Cardiac muscle cell (in vitro differentiated cells and primary cell): Measurements from ENCODE around the gene AK2. TPM values are rescaled to one million over a fixed set of nuclear protein-coding genes. Genes with fewer than 3 reads are reported as not detected.

ENCODE experiments used
- DNase-seq, 2 donors: peaks; one replicate each; pipeline versions ENCODE4 v3.0.0 to v3.0.0-alpha.2; 2010 to 2017; ENCODE audit warnings: low read depth in 1 of 2, low spot score in 1 of 2
- H3K27ac ChIP-seq: fragments of 200-600 bp; sonication (generic); 2 replicates; pipeline ENCODE4 v1.5.1; 2016
- H3K27me3 ChIP-seq: fragments of 200-600 bp; sonication (generic); 2 replicates; pipeline ENCODE4 v1.6.0; 2016; ENCODE audit warnings: control low read depth
- H3K36me3 ChIP-seq: fragments of 200-600 bp; sonication (generic); 2 replicates; pipeline ENCODE4 v1.5.1; 2016; ENCODE audit warnings: control low read depth
- H3K4me1 ChIP-seq: fragments of 200-600 bp; sonication (generic); 2 replicates; pipeline ENCODE4 v1.8.1; 2017; ENCODE audit warnings: low read depth, mild to moderate bottlenecking, mixed run types
- H3K4me3 ChIP-seq: fragments of 200-600 bp; sonication (generic); 2 replicates; pipeline ENCODE4 v1.5.1; 2016; ENCODE audit warnings: mild to moderate bottlenecking
- H3K9me3 ChIP-seq: fragments of 200-600 bp; sonication (generic); 2 replicates; pipeline ENCODE4 v1.5.1; 2017; ENCODE audit warnings: low read depth, mild to moderate bottlenecking, control low read depth
- polyA plus RNA-seq: library from polyadenylated mRNA; unstranded; fragments of >200 nt; fragmentation: Nextera tagmentation; extraction: Ambion mirVana; gene quantifications from 2 replicates; pipeline ENCODE4 v1.2.1, GENCODE V29; 2016
- total RNA-seq: library from RNA; depleted of rRNA; stranded (reverse); fragments of >200 nt; gene quantifications from 2 replicates; pipeline ENCODE4 v1.2.3, GENCODE V29; 2016
- TF ChIP-seq, protein P1 (sequence below): IDR thresholded peaks from 2 replicates; pipeline ENCODE4 v1.5.1; 2012; ENCODE audit warnings: low read depth, mild to moderate bottlenecking, low read length

AK2 gene
- total and polyA plus RNA-seq, 2 experiments from 2014 or later: 201 to 281 TPM

DNA sequence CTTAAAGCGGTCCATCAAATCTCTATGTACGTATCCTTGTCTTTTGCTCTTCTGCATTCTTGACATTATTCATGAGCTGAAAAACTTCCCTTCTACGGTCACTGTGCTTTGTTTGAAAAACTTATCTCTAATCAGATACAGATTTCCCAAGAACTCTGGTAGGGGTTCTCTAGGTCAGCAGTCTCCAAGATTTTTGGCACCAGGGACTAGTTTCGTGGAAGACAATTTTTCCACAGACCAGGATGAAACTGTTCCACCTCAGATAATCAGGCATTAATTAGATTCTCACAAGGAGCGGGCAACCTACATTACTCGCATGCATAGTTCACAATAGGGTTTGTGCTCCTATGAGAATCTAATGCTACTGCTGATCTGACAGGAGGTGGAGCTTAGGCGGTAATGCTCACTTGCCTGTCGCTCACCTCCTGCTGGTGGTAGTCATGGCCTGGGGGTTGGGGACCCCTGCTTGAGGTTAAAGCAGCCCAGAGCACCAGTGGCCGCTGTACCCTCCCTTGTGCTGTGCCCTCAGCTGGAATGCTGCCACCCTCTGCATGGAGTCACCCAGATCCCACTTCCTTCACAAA lies 30.8 kb downstream of the AK2 start:
- Histone ChIP-seq H3K27ac (peak overlapping the region; percentile 19), H3K4me1 (peaks cover 72% of the 10 kb centered on the region), H3K36me3 (no peaks in the 10 kb centered on the region), H3K4me3 (no peak overlapping the region), H3K27me3 (no peaks in the 10 kb centered on the region), H3K9me3 (no peaks in the 10 kb centered on the region)
- TF ChIP-seq, protein P1, sequence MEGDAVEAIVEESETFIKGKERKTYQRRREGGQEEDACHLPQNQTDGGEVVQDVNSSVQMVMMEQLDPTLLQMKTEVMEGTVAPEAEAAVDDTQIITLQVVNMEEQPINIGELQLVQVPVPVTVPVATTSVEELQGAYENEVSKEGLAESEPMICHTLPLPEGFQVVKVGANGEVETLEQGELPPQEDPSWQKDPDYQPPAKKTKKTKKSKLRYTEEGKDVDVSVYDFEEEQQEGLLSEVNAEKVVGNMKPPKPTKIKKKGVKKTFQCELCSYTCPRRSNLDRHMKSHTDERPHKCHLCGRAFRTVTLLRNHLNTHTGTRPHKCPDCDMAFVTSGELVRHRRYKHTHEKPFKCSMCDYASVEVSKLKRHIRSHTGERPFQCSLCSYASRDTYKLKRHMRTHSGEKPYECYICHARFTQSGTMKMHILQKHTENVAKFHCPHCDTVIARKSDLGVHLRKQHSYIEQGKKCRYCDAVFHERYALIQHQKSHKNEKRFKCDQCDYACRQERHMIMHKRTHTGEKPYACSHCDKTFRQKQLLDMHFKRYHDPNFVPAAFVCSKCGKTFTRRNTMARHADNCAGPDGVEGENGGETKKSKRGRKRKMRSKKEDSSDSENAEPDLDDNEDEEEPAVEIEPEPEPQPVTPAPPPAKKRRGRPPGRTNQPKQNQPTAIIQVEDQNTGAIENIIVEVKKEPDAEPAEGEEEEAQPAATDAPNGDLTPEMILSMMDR: no peak
- DNase-seq: peak in 1 of 2 donors; percentile 62

DNA sequence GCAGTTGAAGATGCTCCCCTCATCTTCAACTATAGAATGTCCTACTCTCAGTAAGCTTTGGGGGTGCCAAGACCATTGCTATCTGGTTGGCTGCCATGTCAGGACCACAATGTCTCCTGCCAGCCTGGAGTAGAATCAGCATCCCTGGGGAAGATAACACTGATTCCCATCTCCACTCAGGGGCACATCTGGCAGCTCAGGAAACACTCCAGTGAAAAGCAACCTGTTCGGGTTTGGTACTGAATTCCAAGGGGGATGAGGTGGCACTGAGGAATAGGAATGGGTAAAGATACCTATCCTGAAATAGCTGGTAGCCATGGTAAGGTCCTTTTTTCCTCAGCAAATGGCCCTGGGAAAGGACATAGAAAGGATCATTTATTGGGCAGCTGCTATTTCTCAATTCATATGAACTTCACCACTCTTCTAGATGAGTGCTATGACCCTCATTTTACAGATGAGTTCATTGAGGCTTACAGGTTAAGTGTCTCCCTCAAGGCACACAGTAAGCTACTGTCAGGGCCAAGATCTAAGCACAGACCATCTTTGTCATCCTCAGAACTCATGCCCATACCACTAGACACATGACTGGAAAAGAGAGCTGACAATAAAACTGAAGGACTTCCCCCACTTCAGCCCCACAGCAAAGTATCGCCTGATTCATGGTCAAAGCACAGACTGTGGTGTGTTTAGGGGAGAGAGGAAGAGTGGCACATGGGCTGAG lies 31.4 kb downstream of the AK2 start:
- no peaks in the 10 kb centered on the region for H3K36me3 ChIP-seq
- TF ChIP-seq, protein P1: no peak
- H3K4me1 ChIP-seq: peaks cover 71% of the 10 kb centered on the region
- H3K27me3 ChIP-seq: no peaks in the 10 kb centered on the region
- no peak overlapping the region for H3K27ac ChIP-seq
- H3K9me3 ChIP-seq: no peaks in the 10 kb centered on the region
- DNase-seq: no peak
- H3K4me3 ChIP-seq: no peak overlapping the region

DNA sequence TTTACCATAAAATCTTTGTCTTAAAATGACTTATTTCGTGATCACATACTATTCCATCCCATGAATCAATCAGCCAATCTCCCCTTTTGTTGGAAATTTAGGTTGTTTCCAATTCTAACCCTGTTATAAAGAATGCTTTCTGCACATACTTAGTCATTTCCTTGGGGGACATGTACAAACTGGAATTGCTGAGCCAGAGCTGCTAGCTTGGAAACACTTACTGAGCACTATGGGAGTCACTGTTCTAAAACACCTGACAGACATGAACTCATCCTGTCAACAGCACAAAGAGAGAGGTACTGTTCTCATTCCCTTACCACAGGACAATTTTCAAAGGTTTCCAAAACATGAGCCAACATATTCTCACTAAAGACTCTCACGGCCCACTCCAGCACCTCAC lies 32.1 kb downstream of the AK2 start:
- Histone ChIP-seq H3K36me3 (no peaks in the 10 kb centered on the region), H3K9me3 (no peaks in the 10 kb centered on the region), H3K27ac (no peak overlapping the region), H3K27me3 (no peaks in the 10 kb centered on the region), H3K4me3 (no peak overlapping the region), H3K4me1 (peaks cover 65% of the 10 kb centered on the region)
- TF ChIP-seq, protein P1: no peak
- DNase-seq: no peak

DNA sequence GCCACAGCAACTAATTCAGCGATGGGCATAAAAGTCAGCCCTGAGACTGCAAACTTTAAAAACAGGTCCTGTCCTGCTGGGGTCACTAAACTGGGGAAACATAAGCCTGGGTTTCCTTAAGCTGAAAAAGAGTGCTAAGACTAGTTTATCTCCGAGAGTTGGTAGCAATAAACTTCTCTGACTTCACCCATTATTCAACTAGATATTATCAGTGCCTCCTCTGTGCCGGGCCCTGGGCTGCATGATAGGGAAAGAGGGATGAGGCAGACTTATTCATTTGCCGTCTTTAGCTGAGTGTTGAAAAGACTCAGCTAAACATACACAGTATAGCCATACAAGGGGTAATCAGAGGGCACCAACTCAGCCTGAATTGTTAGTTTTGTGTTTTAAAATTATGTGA lies 33.0 kb downstream of the AK2 start:
- Histone ChIP-seq H3K4me1 (peaks cover 56% of the 10 kb centered on the region), H3K9me3 (no peaks in the 10 kb centered on the region), H3K27ac (no peak overlapping the region), H3K27me3 (no peaks in the 10 kb centered on the region), H3K36me3 (no peaks in the 10 kb centered on the region), H3K4me3 (no peak overlapping the region)
- TF ChIP-seq, protein P1: no peak
- no peak for DNase-seq

DNA sequence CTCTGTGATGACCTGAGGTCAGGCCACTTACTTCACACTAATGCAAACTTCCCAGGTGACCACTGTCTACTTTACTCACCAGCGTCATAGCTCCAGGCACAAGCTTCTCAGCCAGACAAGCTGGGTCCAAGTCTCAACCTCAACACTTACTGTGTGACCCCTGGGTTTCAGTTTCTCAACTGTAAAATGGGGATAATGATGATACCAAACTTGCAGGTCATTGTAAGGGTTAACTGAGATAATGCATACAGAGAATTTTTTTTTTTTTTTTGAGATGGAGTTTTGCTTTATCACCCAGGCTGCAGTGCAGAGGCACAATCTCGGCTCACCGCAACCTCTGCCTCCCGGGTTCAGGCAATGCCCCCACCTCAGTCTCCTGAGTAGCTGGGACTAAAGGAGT lies 34.7 kb downstream of the AK2 start:
- Histone ChIP-seq H3K9me3 (no peaks in the 10 kb centered on the region), H3K4me1 (peaks cover 42% of the 10 kb centered on the region), H3K27ac (no peak overlapping the region), H3K36me3 (no peaks in the 10 kb centered on the region), H3K4me3 (no peak overlapping the region), H3K27me3 (no peaks in the 10 kb centered on the region)
- no peak for DNase-seq
- TF ChIP-seq, protein P1: no peak
